A549 (cell line): ENCODE results near the gene MPRIP. TPM values are rescaled to one million over a fixed set of nuclear protein-coding genes. Genes with fewer than 3 reads are reported as not detected.

Source experiments
- ATAC-seq, 2 experiments: fragments of 200-7000 bp in 1 of 2; fragments of >200 bp in 1 of 2; cut with Nextera tagmentation in 1 of 2; cut with Tn5 transposase in 1 of 2; 3 replicates each; pipeline versions ENCODE4 v1.8.0 to v1.9.1; 2018 to 2020; ENCODE audit warnings: mild to moderate bottlenecking in 1 of 2, moderate library complexity in 1 of 2
- CTCF ChIA-PET: fragments of 300-600 bp; sonication (Branson Sonifier 250); formaldehyde crosslinking; extraction: SDS; loops from one replicate; lab custom pipeline; 2021; ENCODE audit warnings: antibody characterized with exemption, inconsistent platforms; lab: Yijun Ruan, JAX
- POLR2A ChIA-PET: fragments of 350-600 bp; formaldehyde crosslinking; extraction: SDS; loops from one replicate; lab custom pipeline; 2021; ENCODE audit warnings: antibody characterized with exemption, inconsistent platforms; lab: Yijun Ruan, JAX
- DNase-seq, 2 experiments: peaks; one replicate each; pipeline versions ENCODE4 v3.0.0 to v3.0.0-alpha.2; 2011 to 2016; ENCODE audit warnings: low read depth in 1 of 2, low spot score in 1 of 2
- FAIRE-seq: peaks from 2 replicates; lab custom pipeline; 2011; peaks lifted over from hg19 to GRCh38; lab: Jason Lieb, UNC
- H3K27ac ChIP-seq, 2 experiments: fragments of >200 bp; sonication (Bioruptor Twin); formaldehyde crosslinking; 3 replicates each; pipeline ENCODE4 v1.5.1; 2016 to 2017
- H3K4me1 ChIP-seq: fragments of >200 bp; sonication (Bioruptor Twin); formaldehyde crosslinking; 3 replicates; pipeline ENCODE4 v1.6.1; 2016
- H3K4me2 ChIP-seq: fragments of >200 bp; sonication (Bioruptor Twin); formaldehyde crosslinking; 3 replicates; pipeline ENCODE4 v1.6.1; 2016
- H3K4me3 ChIP-seq: fragments of >200 bp; sonication (Bioruptor Twin); formaldehyde crosslinking; 3 replicates; pipeline ENCODE4 v1.5.1; 2016
- H3K9me3 ChIP-seq: fragments of >200 bp; sonication (Bioruptor Twin); formaldehyde crosslinking; 3 replicates; pipeline ENCODE4 v1.6.1; 2016
- BCL3 ChIP-seq: fragments of >200 bp; sonication (Bioruptor Twin); formaldehyde crosslinking; IDR thresholded peaks from 3 replicates; pipeline ENCODE4 v1.6.1; 2016
- CBX8 ChIP-seq: fragments of 200-600 bp; sonication (generic); IDR thresholded peaks from 2 replicates; pipeline ENCODE4 v1.6.1; 2016
- FOSB ChIP-seq: fragments of 250-450 bp; sonication (Bioruptor Pico); IDR thresholded peaks from 2 replicates; pipeline ENCODE4 v1.5.0; 2020; ENCODE audit warnings: mild to moderate bottlenecking, moderate library complexity
- GATA3 ChIP-seq: IDR thresholded peaks from 2 replicates; pipeline ENCODE4 v1.6.1; 2012; ENCODE audit warnings: borderline replicate concordance
- HDAC2 ChIP-seq: fragments of 200-600 bp; sonication (generic); IDR thresholded peaks from 2 replicates; pipeline ENCODE4 v1.6.1; 2016
- HEYL ChIP-seq: fragments of 250-450 bp; sonication (Bioruptor Pico); IDR thresholded peaks from 2 replicates; pipeline ENCODE4 v1.8.0; 2021; ENCODE audit warnings: mild to moderate bottlenecking, moderate library complexity
- HOXA7 ChIP-seq: fragments of 250-450 bp; sonication (Bioruptor Pico); IDR thresholded peaks from 2 replicates; pipeline ENCODE4 v1.5.0; 2020; ENCODE audit warnings: mild to moderate bottlenecking, moderate library complexity
- JUNB ChIP-seq: fragments of >200 bp; sonication (Bioruptor Twin); formaldehyde crosslinking; IDR thresholded peaks from 2 replicates; pipeline ENCODE4 v1.6.1; 2016
- MAX ChIP-seq: IDR thresholded peaks from 2 replicates; pipeline ENCODE4 v1.6.1; 2012
- MAZ ChIP-seq: fragments of 150-350 bp; IDR thresholded peaks from 2 replicates; pipeline ENCODE4 v1.6.1; 2014; ENCODE audit warnings: antibody characterized with exemption, low read depth, low read length, borderline replicate concordance
- MYC ChIP-seq: IDR thresholded peaks from 2 replicates; pipeline ENCODE4 v1.6.1; 2012; ENCODE audit warnings: mild to moderate bottlenecking, inconsistent platforms, low read length, improper control_type of control experiment, borderline replicate concordance
- NR3C1 ChIP-seq: fragments of >200 bp; sonication (Bioruptor Twin); formaldehyde crosslinking; IDR thresholded peaks from 3 replicates; pipeline ENCODE4 v1.6.1; 2017
- POLR2A ChIP-seq: IDR thresholded peaks from 2 replicates; pipeline ENCODE4 v1.6.1; 2012; ENCODE audit warnings: mild to moderate bottlenecking, low read length
- RAD21 ChIP-seq, 2 experiments: fragments of >200 bp in 1 of 2; sonication (Bioruptor Twin) in 1 of 2; formaldehyde crosslinking in 1 of 2; IDR thresholded peaks in 1 of 2; conservative IDR thresholded peaks in 1 of 2; 2 replicates in 1 of 2; 3 replicates in 1 of 2; pipeline ENCODE4 v1.6.1; 2012 to 2018; ENCODE audit warnings: inconsistent platforms in 1 of 2
- REST ChIP-seq: fragments of 200-600 bp; sonication (generic); IDR thresholded peaks from 2 replicates; pipeline ENCODE4 v1.6.1; 2016; ENCODE audit warnings: antibody characterized with exemption, mild to moderate bottlenecking, moderate library complexity
- SREBF2 ChIP-seq: fragments of 450-650 bp; IDR thresholded peaks from 2 replicates; pipeline ENCODE4 v1.6.1; 2014; ENCODE audit warnings: mild to moderate bottlenecking, moderate library complexity
- TFCP2L1 ChIP-seq: fragments of 250-450 bp; sonication (Bioruptor Pico); IDR thresholded peaks from 2 replicates; pipeline ENCODE4 v1.5.0; 2021; ENCODE audit warnings: mild to moderate bottlenecking
- USF2 ChIP-seq: fragments of 450-650 bp; IDR thresholded peaks from 2 replicates; pipeline ENCODE4 v1.6.1; 2014; ENCODE audit warnings: antibody characterized with exemption
- ZFP36 ChIP-seq: fragments of 450-650 bp; IDR thresholded peaks from 2 replicates; pipeline ENCODE4 v1.6.1; 2014; ENCODE audit warnings: borderline replicate concordance; ENCODE audit not compliant: partially characterized antibody
- WGBS: methylation state at CpG from one replicate; pipeline ENCODE4 v1.1.6; 2017; ENCODE audit errors: missing lambda C conversion rate; 5-methylcytosine and 5-hydroxymethylcytosine counted together
- polyA plus RNA-seq, 4 experiments: library from polyadenylated mRNA; depleted of rRNA in 3 of 4; stranded (reverse); fragments of >200 nt; fragmentation: RNase III in 1 of 4; extraction: RNeasy Plus Mini Kit Qiagen cat#74134 plus additional on column Dnase treatment in 1 of 4; gene quantifications; 2 replicates in 3 of 4; 3 replicates in 1 of 4; pipeline ENCODE4 v1.2.3, GENCODE V29; 2011 to 2017

MPRIP gene
- polyA plus RNA-seq, 2 of the 4 experiments (the other 2 are of a cell fraction), result 147 to 228 TPM

GRCh38 chr17:17019891-17020456, 22.3 kb upstream of the MPRIP start (continued):
- TF ChIP-seq USF2 (no peak), MYC (no peak), RAD21 (conservative IDR thresholded peaks at IDR 0.05 in 1 of 2, IDR thresholded peaks at IDR 0.05 in 1 of 2) (no peak), MAX (peak; percentile 35; the same call in 1 of the 2 replicates), TFCP2L1 (no peak), HOXA7 (CRISPR knock-in tag) (no peak), MAZ (no peak), CBX8 (no peak), JUNB (no peak)

- FAIRE-seq (no peak), ATAC-seq (no peak), DNase-seq (no peak)
- peaks cover 72% of the 10 kb centered on the region for H3K4me1 ChIP-seq
- CTCF ChIA-PET, result interaction anchor here (1.1 to 2.3 kb wide), 5 partner anchors 15 to 24 kb away, joined by 4 to 7 read pairs (median 5); no protein-coding TSS in a partner anchor
- peak overlapping the region; percentile 71 for H3K4me2 ChIP-seq
- no peak overlapping the region for H3K4me3 ChIP-seq
- peak overlapping the region; percentile 94 to 98 for H3K27ac ChIP-seq
- 72% methylated on average over 8 of the region's 8 CpGs for WGBS
- TF ChIP-seq SREBF2 (no peak), RAD21 (conservative IDR thresholded peaks at IDR 0.05 in 1 of 2, IDR thresholded peaks at IDR 0.05 in 1 of 2) (no peak), ZFP36 (no peak), BCL3 (no peak; the same call in 2 of the 3 replicates), HDAC2 (no peak), HEYL (CRISPR knock-in tag) (no peak; the same call in 1 of the 2 replicates), NR3C1 (no peak), FOSB (CRISPR knock-in tag) (no peak; the same call in 1 of the 2 replicates), REST (no peak), POLR2A (no peak), GATA3 (no peak), MAZ (no peak), TFCP2L1 (no peak)
- TF ChIP-seq, all 56 proteins: peak for 0
- POLR2A ChIA-PET, result interaction anchor here (0.7 to 2.7 kb wide), 3 partner anchors 11 to 35 kb away, joined by 3 to 6 read pairs (median 3); no protein-coding TSS in a partner anchor
- no peaks in the 10 kb centered on the region for H3K9me3 ChIP-seq
Observed at GRCh38 chr17:17020821-17021193, 21.4 kb upstream of the MPRIP start.
